Mammary epithelial cell (primary cell): ENCODE results near the gene CAPS.

Experiments used
- EZH2 ChIP-seq: IDR thresholded peaks from 2 replicates; pipeline ENCODE4 v1.6.1; 2012; ENCODE audit warnings: low read length, inconsistent platforms, borderline replicate concordance
- TF ChIP-seq, protein P1 (sequence below), 2 donors: IDR thresholded peaks in 1 of 2; conservative IDR thresholded peaks in 1 of 2; 2 replicates each; pipeline ENCODE4 v1.5.1; 2011 to 2012; ENCODE audit warnings: inconsistent platforms in 2 of 2, low read length in 2 of 2, mild to moderate bottlenecking in 2 of 2, control low read depth in 1 of 2, low read depth in 1 of 2; ENCODE audit not compliant: insufficient read depth in 1 of 2; ENCODE audit errors: extremely low read depth in 1 of 2

DNA sequence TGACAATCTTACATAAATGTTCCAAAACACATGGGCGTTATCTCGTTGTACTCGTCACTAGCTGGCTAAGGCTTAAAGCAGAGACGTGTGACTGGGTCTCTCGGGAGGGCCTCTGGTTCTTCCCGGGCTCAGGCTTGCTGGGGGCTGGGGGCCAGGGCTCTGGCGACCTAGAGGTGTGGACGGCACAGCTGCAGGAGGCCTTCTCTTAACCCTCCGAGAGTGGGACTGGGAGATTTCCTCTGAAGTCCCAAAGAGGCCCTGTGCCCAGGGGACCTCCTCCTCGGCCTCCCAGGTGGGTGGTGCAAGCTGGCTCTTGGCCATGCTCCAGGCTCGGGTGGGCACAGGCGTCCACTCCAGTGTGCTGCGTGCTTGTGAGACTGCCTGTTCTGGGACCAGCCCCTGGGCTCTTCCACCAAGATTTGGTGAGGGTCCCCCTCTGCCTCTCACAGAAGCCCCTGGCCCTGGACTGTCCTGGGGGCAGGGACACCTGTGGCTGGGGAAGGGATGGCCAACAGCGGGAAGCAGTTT is 2.2 kb downstream of the CAPS start:
- TF ChIP-seq, protein P1, sequence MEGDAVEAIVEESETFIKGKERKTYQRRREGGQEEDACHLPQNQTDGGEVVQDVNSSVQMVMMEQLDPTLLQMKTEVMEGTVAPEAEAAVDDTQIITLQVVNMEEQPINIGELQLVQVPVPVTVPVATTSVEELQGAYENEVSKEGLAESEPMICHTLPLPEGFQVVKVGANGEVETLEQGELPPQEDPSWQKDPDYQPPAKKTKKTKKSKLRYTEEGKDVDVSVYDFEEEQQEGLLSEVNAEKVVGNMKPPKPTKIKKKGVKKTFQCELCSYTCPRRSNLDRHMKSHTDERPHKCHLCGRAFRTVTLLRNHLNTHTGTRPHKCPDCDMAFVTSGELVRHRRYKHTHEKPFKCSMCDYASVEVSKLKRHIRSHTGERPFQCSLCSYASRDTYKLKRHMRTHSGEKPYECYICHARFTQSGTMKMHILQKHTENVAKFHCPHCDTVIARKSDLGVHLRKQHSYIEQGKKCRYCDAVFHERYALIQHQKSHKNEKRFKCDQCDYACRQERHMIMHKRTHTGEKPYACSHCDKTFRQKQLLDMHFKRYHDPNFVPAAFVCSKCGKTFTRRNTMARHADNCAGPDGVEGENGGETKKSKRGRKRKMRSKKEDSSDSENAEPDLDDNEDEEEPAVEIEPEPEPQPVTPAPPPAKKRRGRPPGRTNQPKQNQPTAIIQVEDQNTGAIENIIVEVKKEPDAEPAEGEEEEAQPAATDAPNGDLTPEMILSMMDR (conservative IDR thresholded peaks at IDR 0.05 in 1 of 2, IDR thresholded peaks at IDR 0.05 in 1 of 2; ENCODE audit: extremely low read depth in 1 of 2, insufficient read depth in 1 of 2, low read depth in 1 of 2, low read length in 2 of 2), result no peak
- TF ChIP-seq EZH2, result no peak
